DND-41 (cell line): ENCODE measurements around the gene ALX3.

Source experiments
- EZH2 ChIP-seq: IDR thresholded peaks from 3 replicates; pipeline ENCODE4 v1.6.1; 2012; ENCODE audit warnings: borderline replicate concordance, low read depth, mild to moderate bottlenecking, moderate library complexity, low read length, inconsistent platforms; ENCODE audit not compliant: severe bottlenecking
- TF ChIP-seq, protein P1 (sequence below): IDR thresholded peaks from 2 replicates; pipeline ENCODE4 v1.5.1; 2012; ENCODE audit warnings: borderline replicate concordance, low read length, moderate library complexity, mild to moderate bottlenecking; ENCODE audit not compliant: poor library complexity, severe bottlenecking; ENCODE audit errors: extremely low read depth

DNA sequence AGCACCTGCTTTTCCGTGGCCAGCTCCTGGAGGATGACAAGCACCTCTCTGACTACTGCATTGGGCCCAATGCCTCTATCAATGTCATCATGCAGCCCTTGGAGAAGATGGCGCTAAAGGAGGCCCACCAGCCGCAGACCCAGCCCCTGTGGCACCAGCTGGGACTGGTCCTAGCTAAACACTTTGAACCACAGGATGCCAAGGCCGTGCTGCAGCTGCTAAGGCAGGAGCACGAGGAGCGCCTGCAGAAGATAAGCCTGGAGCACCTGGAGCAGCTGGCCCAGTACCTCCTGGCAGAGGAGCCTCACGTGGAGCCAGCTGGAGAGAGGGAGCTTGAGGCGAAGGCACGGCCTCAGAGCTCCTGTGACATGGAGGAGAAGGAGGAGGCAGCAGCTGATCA lies 42.2 kb upstream of the ALX3 start:
- TF ChIP-seq, protein P1, sequence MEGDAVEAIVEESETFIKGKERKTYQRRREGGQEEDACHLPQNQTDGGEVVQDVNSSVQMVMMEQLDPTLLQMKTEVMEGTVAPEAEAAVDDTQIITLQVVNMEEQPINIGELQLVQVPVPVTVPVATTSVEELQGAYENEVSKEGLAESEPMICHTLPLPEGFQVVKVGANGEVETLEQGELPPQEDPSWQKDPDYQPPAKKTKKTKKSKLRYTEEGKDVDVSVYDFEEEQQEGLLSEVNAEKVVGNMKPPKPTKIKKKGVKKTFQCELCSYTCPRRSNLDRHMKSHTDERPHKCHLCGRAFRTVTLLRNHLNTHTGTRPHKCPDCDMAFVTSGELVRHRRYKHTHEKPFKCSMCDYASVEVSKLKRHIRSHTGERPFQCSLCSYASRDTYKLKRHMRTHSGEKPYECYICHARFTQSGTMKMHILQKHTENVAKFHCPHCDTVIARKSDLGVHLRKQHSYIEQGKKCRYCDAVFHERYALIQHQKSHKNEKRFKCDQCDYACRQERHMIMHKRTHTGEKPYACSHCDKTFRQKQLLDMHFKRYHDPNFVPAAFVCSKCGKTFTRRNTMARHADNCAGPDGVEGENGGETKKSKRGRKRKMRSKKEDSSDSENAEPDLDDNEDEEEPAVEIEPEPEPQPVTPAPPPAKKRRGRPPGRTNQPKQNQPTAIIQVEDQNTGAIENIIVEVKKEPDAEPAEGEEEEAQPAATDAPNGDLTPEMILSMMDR: no peak
- no peak for TF ChIP-seq EZH2
